GM18951 (cell line): ENCODE results near the gene HLA-DQB1.
A peak's percentile ranks its signal among the peaks of the same experiment; 100 is the strongest.
"Not testable (repeated sequence)": the region's sequence is repeated elsewhere in the genome, so short reads cannot be mapped to it uniquely, and the experiment has no call there.

Source experiments
- POLR2A ChIP-seq: IDR thresholded peaks from 4 replicates; pipeline ENCODE4 v1.6.1; 2011; ENCODE audit warnings: mild to moderate bottlenecking; ENCODE audit not compliant: insufficient read length, insufficient read depth; ENCODE audit errors: extremely low read depth
- in situ Hi-C: fragments of 300-500 bp; cut with MboI; formaldehyde crosslinking; loops from one replicate; pipeline ENCODE4 v1.12.0; 2022; ENCODE audit warnings: low sequenced_read_pairs, mixed read lengths, inconsistent platforms; ENCODE audit not compliant: unreplicated experiment

The HLA-DQB1 gene

GRCh38 chr6:32645047-32645703, 21.3 kb downstream of the HLA-DQB1 start:
- in situ Hi-C loops: no loop called here

GRCh38 chr6:32643904-32644303, 22.6 kb downstream of the HLA-DQB1 start:
- no peak for TF ChIP-seq POLR2A

More at GRCh38 chr6:32645047-32645703, 21.3 kb downstream of the HLA-DQB1 start:
- TF ChIP-seq POLR2A: no peak

GRCh38 chr6:32642720-32643106, 23.7 kb downstream of the HLA-DQB1 start:
- TF ChIP-seq POLR2A: no peak
- in situ Hi-C loops: no loop called here

More at GRCh38 chr6:32643904-32644303, 22.6 kb downstream of the HLA-DQB1 start:
- in situ Hi-C loops: no loop called here

- in situ Hi-C loops: not testable (repeated sequence)
These were observed 24.4 kb downstream of the HLA-DQB1 start for GRCh38 chr6:32641785-32642719.

GRCh38 chr6:32641122-32641521, 25.3 kb downstream of the HLA-DQB1 start:
- in situ Hi-C loops: no loop called here

GRCh38 chr6:32639440-32640394, 26.7 kb downstream of the HLA-DQB1 start:
- TF ChIP-seq POLR2A: no peak
- in situ Hi-C loops: loop anchor here (5.0 kb wide), 1 partner anchor 103 kb away; the partner anchor contains the start of gene HLA-DQA2

More at GRCh38 chr6:32641122-32641521, 25.3 kb downstream of the HLA-DQB1 start:
- no peak for TF ChIP-seq POLR2A

- TF ChIP-seq POLR2A: no peak
- in situ Hi-C loops: loop anchor here (5.0 kb wide), 1 partner anchor 104 kb away; the partner anchor contains the start of gene HLA-DQA2
These were observed 27.8 kb downstream of the HLA-DQB1 start for GRCh38 chr6:32638532-32639219.

- TF ChIP-seq POLR2A: no peak
These were observed 28.6 kb downstream of the HLA-DQB1 start for GRCh38 chr6:32637883-32638282.

GRCh38 chr6:32637219-32637880, 29.1 kb downstream of the HLA-DQB1 start, which contains the start of gene HLA-DQA1:
TSS of gene HLA-DQA1 (plus strand) at chr6:32637406. CDS start at chr6:32637459, 53 bp downstream.
- in situ Hi-C loops: loop anchor here (5.0 kb wide), 1 partner anchor 105 kb away; the partner anchor contains the start of gene HLA-DQA2
- TF ChIP-seq POLR2A: peak; percentile 67

More at GRCh38 chr6:32637883-32638282, 28.6 kb downstream of the HLA-DQB1 start:
- in situ Hi-C loops: loop anchor here (5.0 kb wide), 1 partner anchor 104 kb away; the partner anchor contains the start of gene HLA-DQA2

GRCh38 chr6:32635526-32636123, 30.8 kb downstream of the HLA-DQB1 start:
- no peak for TF ChIP-seq POLR2A
- in situ Hi-C loops: loop anchor here (5.0 kb wide), 1 partner anchor 107 kb away; the partner anchor contains the start of gene HLA-DQA2

GRCh38 chr6:32629793-32630192, 36.7 kb downstream of the HLA-DQB1 start:
- in situ Hi-C loops: not testable (repeated sequence)
